Measurements from ENCODE around the gene H1-8.

H1-8 gene

GRCh38 chr3:129554356-129555152 lies 11.6 kb downstream of the H1-8 start:
- no peak overlapping the region for H3K4me3 ChIP-seq (ENCODE audit: low read depth, low read length)

GRCh38 chr3:129555153-129555550 lies 12.2 kb downstream of the H1-8 start:
- no peak overlapping the region for H3K4me3 ChIP-seq (ENCODE audit: low read depth, low read length)
- TF ChIP-seq CTCF (IDR thresholded peaks at IDR 0.05; ENCODE audit: borderline replicate concordance, insufficient read depth, low read depth, low read length), result no peak

More at GRCh38 chr3:129554356-129555152, 11.6 kb downstream of the H1-8 start:
- TF ChIP-seq CTCF (IDR thresholded peaks at IDR 0.05; ENCODE audit: borderline replicate concordance, insufficient read depth, low read depth, low read length), result no peak

GRCh38 chr3:129555616-129556357 lies 12.8 kb downstream of the H1-8 start:
- no peak for TF ChIP-seq CTCF (IDR thresholded peaks at IDR 0.05; ENCODE audit: borderline replicate concordance, insufficient read depth, low read depth, low read length)
- no peak overlapping the region for H3K4me3 ChIP-seq (ENCODE audit: low read depth, low read length)

- no peak for TF ChIP-seq CTCF (IDR thresholded peaks at IDR 0.05; ENCODE audit: borderline replicate concordance, insufficient read depth, low read depth, low read length)
- no peak overlapping the region for H3K4me3 ChIP-seq (ENCODE audit: low read depth, low read length)
Observed at GRCh38 chr3:129556358-129556695, 13.4 kb downstream of the H1-8 start.

- no peak for TF ChIP-seq CTCF (IDR thresholded peaks at IDR 0.05; ENCODE audit: borderline replicate concordance, insufficient read depth, low read depth, low read length)
- H3K4me3 ChIP-seq (ENCODE audit: low read depth, low read length), result no peak overlapping the region
Observed at GRCh38 chr3:129556890-129557547, 14.0 kb downstream of the H1-8 start.

- TF ChIP-seq CTCF (IDR thresholded peaks at IDR 0.05; ENCODE audit: borderline replicate concordance, insufficient read depth, low read depth, low read length), result no peak
- no peak overlapping the region for H3K4me3 ChIP-seq (ENCODE audit: low read depth, low read length)
Observed at GRCh38 chr3:129557548-129557894, 14.5 kb downstream of the H1-8 start.

Measured in GM12875 (cell line).